ENCODE results near the gene PTPN2.
"Not testable (repeated sequence)": the region's sequence is repeated elsewhere in the genome, so short reads cannot be mapped to it uniquely, and the experiment has no call there.

Gene PTPN2

GRCh38 chr18:12821408-12821807 is 62.6 kb downstream of the PTPN2 start:
- DNase-seq, result no peak

GRCh38 chr18:12820506-12820905 is 63.5 kb downstream of the PTPN2 start:
- DNase-seq, result no peak

- DNase-seq, result no peak
Measured at GRCh38 chr18:12819841-12820240, 64.2 kb downstream of the PTPN2 start.

GRCh38 chr18:12819322-12819721 is 64.7 kb downstream of the PTPN2 start:
- no peak for DNase-seq

- no peak for DNase-seq
Measured at GRCh38 chr18:12818243-12818642, 65.8 kb downstream of the PTPN2 start.

- no peak for DNase-seq
Measured at GRCh38 chr18:12816451-12816850, 67.6 kb downstream of the PTPN2 start.

- no peak for DNase-seq
Measured at GRCh38 chr18:12811191-12811950, 72.7 kb downstream of the PTPN2 start.

- DNase-seq, result no peak
Measured at GRCh38 chr18:12803069-12803936, 80.7 kb downstream of the PTPN2 start.

GRCh38 chr18:12802538-12802937 is 81.5 kb downstream of the PTPN2 start:
- DNase-seq, result no peak

- DNase-seq, result no peak
Measured at GRCh38 chr18:12796448-12796847, 87.6 kb downstream of the PTPN2 start.

- DNase-seq, result no peak
Measured at GRCh38 chr18:12791610-12792009, 92.4 kb downstream of the PTPN2 start.

- no peak for DNase-seq
Measured at GRCh38 chr18:12786669-12787068, 97.4 kb downstream of the PTPN2 start.

GRCh38 chr18:12783524-12783923 is 100.5 kb downstream of the PTPN2 start:
- no peak for DNase-seq

- DNase-seq, result no peak
Measured at GRCh38 chr18:12782521-12782920, 101.5 kb downstream of the PTPN2 start.

GRCh38 chr18:12779456-12779855 is 104.6 kb downstream of the PTPN2 start:
- DNase-seq, result no peak

- no peak for DNase-seq
Measured at GRCh38 chr18:12779043-12779442, 105.0 kb downstream of the PTPN2 start.

- DNase-seq, result no peak
Measured at GRCh38 chr18:12777500-12777944, 106.5 kb downstream of the PTPN2 start.

GRCh38 chr18:12776821-12777471 is 107.1 kb downstream of the PTPN2 start:
- DNase-seq, result no peak

GRCh38 chr18:12776415-12776814 is 107.6 kb downstream of the PTPN2 start:
- not testable (repeated sequence) for DNase-seq

GRCh38 chr18:12774982-12775381 is 109.1 kb downstream of the PTPN2 start:
- DNase-seq, result no peak

GRCh38 chr18:12773369-12773768 is 110.7 kb downstream of the PTPN2 start:
- no peak for DNase-seq

- no peak for DNase-seq
Measured at GRCh38 chr18:12772111-12772510, 111.9 kb downstream of the PTPN2 start.

GRCh38 chr18:12770469-12771219 is 113.4 kb downstream of the PTPN2 start:
- DNase-seq, result no peak
